ENCODE data around the gene OR51S1.

- TF ChIP-seq CTCF (conservative IDR thresholded peaks at IDR 0.05; ENCODE audit: low read length) (no peak), EZH2phosphoT487 (IDR thresholded peaks at IDR 0.05; ENCODE audit: borderline replicate concordance, low read depth, low read length) (no peak)
Measured at GRCh38 chr11:4891996-4892640, 43.1 kb upstream of the OR51S1 start.
